Hippocampal formation (tissue), 2 donors: ENCODE measurements around the gene NACC2.

Experiments
- DNase-seq, 2 donors: peaks; one replicate each; lab custom pipeline; 2025; lab: John Stamatoyannopoulos, UW

Gene NACC2

GRCh38 chr9:136095070-136096058, at the start of gene NACC2:
NACC2 (minus strand) TSS chr9:136095289; CDS start chr9:136050521, 44,768 bp downstream.
- DNase-seq = peak in 1 of 2 donors; percentile 39

GRCh38 chr9:136144450-136144849, 49.4 kb upstream of the NACC2 start:
- DNase-seq = no peak

- no peak for DNase-seq
Measured at GRCh38 chr9:136143215-136144001, 48.3 kb upstream of the NACC2 start.

DNA sequence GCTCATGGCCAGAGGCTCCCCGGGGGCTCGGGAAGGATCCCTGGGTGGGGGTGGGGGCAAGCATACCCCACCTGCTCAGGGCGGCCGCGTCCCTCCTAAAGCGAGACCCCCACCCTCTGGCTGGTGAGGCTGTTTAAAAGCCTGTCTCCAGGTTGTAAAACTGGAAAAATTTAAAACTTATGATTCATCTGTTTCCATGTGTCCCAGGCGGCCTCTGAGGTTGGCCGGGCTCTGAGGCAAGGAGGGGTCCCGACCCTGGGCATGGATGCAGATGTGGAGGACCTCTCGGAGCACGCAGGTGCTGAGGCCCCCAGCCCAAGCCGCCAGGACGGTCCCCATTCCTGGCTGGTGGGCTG, 47.7 kb upstream of the NACC2 start:
- DNase-seq = no peak

DNA sequence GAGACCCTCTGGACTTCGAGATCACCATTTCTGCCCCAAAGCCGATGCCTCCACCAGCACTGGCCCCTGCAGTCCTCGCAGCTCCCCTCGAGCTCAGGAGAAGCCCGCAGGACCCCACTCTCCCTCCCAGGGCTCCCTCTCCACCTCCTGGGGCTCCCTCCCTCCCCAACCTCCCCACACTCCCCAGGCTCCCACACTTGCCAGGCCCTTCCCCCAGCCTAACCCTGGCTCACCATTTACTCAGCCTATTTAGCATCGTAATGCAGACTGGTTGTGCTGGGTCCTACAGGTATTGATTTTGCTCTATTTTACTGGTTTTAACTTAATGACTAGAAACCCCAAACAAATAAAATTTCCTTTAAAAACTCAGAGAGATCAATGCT, 47.3 kb upstream of the NACC2 start:
- DNase-seq = no peak

GRCh38 chr9:136141682-136142413, 46.8 kb upstream of the NACC2 start:
- no peak for DNase-seq

- DNase-seq = no peak
Measured at GRCh38 chr9:136140966-136141365, 45.9 kb upstream of the NACC2 start.

DNA sequence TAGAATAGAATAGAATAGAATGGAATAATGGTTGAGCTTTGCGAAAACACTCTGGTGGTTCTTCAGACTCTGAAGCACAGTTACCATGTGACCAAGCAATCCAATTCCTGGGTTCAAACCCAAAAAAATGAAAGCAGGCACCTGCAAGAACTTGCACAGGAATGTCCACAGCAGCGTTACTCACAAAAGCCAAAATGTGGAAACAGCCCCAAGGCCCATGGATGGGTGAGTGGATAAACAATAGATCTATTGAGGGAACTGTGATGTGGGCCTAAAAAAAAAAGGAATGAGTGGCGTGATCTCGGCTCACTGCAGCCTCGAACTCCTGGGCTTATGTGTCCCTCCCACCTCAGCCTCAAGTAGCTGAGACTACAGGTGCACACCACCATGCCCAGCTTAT, 45.0 kb upstream of the NACC2 start:
- DNase-seq = no peak

GRCh38 chr9:136138566-136138965, 43.5 kb upstream of the NACC2 start:
- no peak for DNase-seq

DNA sequence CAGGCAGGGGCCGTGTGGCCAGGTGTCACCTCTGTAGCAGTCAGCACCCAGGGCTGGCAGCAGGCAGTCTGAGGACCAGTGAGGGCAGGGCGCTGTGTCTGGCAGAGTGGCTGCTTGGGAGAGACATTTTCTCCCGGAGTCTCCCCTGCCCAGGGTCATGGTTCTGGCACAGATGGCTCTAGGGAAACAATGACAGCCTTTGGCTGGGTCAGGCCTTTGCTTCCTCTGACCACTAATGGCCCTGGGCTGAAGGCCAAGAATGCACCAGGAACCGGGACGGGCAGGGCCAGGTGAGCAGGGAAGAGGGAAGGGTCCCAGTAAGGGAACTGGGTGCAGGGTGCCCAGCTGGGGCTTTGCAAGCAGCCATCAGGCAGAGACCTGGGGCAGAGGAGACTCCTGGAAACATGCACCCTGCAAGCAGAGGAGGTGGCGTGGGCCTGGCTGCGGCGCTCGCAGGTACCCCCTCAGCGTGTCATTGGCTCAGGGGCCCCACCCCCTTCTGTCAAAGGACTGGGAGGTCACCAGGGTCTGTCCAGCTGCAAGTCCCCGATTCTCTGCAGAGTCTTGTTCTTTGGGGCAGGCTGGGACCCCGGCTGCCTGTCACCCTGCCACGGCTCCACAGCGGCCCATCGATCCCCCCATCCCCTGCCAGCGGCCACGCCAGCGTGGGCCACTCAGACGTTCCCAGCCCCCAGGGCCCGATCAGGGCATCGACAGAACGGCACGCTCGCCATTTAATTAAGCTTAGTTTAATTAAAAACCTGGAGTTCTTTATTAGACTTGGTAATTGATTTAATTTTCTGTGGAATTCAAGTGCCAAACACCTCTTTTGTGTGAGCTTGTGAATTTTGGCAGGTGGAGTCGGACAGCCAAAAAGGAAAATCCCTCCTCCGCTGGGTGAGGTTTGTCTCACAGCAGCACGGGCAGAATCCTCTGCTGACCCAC, 42.5 kb upstream of the NACC2 start:
- DNase-seq = no peak

DNA sequence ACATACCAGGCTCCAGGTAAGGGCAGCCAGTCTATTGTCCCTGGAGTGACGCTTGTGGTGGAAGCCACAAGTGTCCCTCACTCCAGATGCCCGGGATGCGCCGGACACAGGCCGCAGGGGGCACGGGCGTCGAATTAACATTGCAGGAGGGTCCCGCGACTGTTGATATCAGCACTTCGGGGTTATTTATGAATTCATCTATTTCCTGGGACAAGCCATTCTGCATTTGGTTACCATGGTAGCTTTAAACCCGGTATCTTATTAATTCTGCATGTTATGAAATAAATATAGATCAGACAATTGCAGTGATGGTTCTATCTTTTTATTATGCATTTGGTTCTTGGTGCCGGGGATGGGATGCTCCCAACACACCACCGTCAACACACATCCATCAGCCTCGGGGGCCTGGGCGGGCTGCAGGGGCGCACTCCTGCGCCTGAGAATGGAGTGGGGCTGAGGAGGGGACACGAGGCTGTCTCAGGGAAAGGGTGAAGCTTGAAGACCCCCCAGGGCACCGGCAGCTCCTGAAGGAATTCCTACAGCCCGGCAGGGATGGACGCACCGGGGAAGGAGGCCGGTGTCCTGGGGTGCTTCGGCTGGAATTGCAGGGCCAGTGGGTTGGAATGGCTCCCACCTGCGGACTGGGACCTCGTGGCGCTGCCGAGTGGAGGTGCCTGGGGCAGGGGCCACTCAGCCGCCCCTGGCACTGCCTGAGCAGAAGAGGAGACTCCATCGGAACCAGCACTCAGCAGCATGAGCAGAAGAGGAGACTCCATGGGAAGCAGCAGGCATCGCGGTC, 41.2 kb upstream of the NACC2 start:
- no peak for DNase-seq

DNA sequence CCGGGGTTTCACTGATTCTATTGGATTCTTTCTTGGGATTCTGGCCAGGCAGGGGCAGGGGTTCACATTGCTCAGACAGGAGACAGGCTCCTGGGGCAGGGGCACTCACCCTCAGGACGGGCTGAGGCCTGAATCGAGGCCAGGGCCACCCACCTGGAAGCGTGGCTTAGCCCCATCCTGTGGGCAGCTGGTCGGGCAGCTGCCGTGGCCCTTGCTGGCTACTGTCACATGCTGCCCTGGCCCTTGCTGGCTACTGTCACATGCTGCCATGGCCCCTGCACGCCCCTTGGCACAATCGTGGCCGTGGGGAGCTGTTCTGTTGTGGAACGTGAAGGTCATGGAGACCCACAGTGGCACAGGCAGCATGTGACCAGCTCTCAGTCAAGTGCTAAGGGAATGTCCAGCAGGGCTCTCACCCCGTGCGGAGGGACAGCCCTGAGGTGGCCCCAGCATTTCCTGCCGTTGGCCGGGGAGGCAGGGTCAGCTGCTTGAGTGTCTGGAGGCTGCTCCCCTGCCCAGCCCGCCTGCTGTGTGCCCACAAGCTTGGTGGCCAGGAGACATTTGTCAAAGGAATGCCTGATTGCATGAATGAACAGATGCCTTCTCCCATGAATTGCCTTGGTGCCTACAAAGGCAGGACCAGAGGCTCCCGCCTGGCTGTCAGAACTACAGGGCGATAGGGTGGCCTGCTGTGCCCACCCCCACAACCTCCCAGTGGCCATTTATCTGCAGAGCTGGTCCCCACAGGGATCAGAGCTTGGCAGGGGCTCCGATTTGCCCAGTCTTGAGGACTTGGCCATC, 40.4 kb upstream of the NACC2 start:
- DNase-seq = no peak

GRCh38 chr9:136133959-136134484, 38.9 kb upstream of the NACC2 start:
- DNase-seq = no peak

GRCh38 chr9:136133191-136133958, 38.3 kb upstream of the NACC2 start:
- DNase-seq = no peak

GRCh38 chr9:136132512-136133050, 37.5 kb upstream of the NACC2 start:
- DNase-seq = no peak

DNA sequence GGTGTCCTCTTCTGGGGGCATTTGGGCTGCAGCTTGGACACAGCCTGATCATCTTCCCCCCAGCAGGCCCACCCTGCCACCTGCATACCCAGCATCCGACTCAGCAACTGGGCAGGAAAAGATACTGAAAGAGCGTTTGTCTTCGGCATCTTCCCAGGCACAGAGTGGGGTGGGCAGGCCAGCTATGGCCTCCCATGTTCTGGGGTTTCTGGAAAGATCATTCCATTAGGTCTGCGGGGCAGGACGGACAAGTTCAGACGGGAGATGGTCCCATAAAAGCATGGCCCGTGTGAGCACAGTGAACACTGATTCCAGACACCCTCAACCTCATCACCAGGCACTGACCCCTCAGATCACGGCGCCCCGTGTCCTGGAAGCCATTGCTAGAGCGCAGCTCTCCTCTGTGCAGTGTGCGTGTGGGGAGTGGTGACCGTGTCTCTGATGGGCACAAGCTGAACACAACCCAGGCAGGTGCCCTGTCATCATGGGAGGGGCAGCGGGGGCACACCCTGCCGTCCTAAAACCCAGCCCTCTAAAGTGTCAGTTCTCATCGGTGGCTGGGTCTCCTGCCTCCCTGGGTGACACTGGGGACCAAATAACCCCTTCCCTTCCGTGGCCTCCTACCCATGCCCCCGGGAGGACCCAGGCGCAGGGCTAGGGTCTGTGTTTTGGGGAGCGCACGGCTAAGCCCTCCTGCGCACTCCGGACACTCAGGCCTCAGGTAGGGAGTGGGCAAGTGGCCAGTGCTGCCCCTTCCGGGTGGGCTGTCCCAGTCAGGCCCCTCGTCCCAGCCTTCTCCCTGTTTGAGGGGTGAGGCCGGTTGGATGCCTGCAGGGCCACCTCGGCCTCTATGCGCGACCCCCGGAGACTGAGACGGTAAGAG, 36.8 kb upstream of the NACC2 start:
- no peak for DNase-seq

GRCh38 chr9:136129176-136129575, 34.1 kb upstream of the NACC2 start:
- DNase-seq = no peak
